WTC11 (cell line): ENCODE measurements around the gene HELZ. TPM values are rescaled to one million over a fixed set of nuclear protein-coding genes. Genes with fewer than 3 reads are reported as not detected.

Experiments
- ATAC-seq: fragments of 200-7000 bp; cut with Tn5 transposase; 2 replicates; pipeline ENCODE4 v1.10.0; 2021; ENCODE audit warnings: mild to moderate bottlenecking, moderate library complexity
- CTCF ChIA-PET: fragments of 300-600 bp; sonication (Branson Sonifier 250); formaldehyde crosslinking; loops from one replicate; lab custom pipeline; 2021; ENCODE audit warnings: antibody characterized with exemption; lab: Charles Lee
- POLR2A ChIA-PET: fragments of 350-600 bp; sonication (Branson Sonifier 250); formaldehyde crosslinking; loops from one replicate; lab custom pipeline; 2021; ENCODE audit warnings: antibody characterized with exemption; lab: Charles Lee
- DNase-seq: peaks from one replicate; pipeline ENCODE4 v3.0.0; 2021; ENCODE audit warnings: low spot score
- H3K27ac Mint-ChIP-seq: 2 replicates; pipeline ENCODE4 v1.8.0; 2021; ENCODE audit warnings: mixed read lengths
- H3K27me3 Mint-ChIP-seq: 2 replicates; pipeline ENCODE4 v1.8.0; 2021; ENCODE audit warnings: low read depth, mild to moderate bottlenecking, moderate library complexity, mixed read lengths
- H3K36me3 Mint-ChIP-seq: 2 replicates; pipeline ENCODE4 v1.8.0; 2021; ENCODE audit warnings: mixed read lengths
- H3K4me1 Mint-ChIP-seq: 2 replicates; pipeline ENCODE4 v1.8.0; 2022; ENCODE audit warnings: mixed read lengths
- H3K4me3 Mint-ChIP-seq: 2 replicates; pipeline ENCODE4 v1.8.0; 2021; ENCODE audit warnings: mild to moderate bottlenecking, moderate library complexity, mixed read lengths
- H3K9me3 Mint-ChIP-seq: 2 replicates; pipeline ENCODE4 v1.8.0; 2021; ENCODE audit warnings: mixed read lengths
- ATF1 ChIP-seq: sonication (generic); formaldehyde crosslinking; IDR thresholded peaks from 2 replicates; pipeline ENCODE4 v1.8.1; 2023; ENCODE audit warnings: mild to moderate bottlenecking, moderate library complexity, missing genetic modification reagents
- ATF2 ChIP-seq: sonication (generic); formaldehyde crosslinking; IDR thresholded peaks from 2 replicates; pipeline ENCODE4 v1.8.1; 2022; ENCODE audit warnings: low read depth, missing genetic modification reagents, borderline replicate concordance
- FOXP1 ChIP-seq: sonication (generic); formaldehyde crosslinking; IDR thresholded peaks from 2 replicates; pipeline ENCODE4 v1.8.0; 2022; ENCODE audit warnings: missing genetic modification reagents, mild to moderate bottlenecking, moderate library complexity, borderline replicate concordance
- HMGA2 ChIP-seq: fragments of 250-450 bp; sonication (Bioruptor Pico); IDR thresholded peaks from 2 replicates; pipeline ENCODE4 v1.4.0; 2021; ENCODE audit warnings: mild to moderate bottlenecking, moderate library complexity
- JAZF1 ChIP-seq: fragments of 250-450 bp; sonication (Bioruptor Pico); IDR thresholded peaks from 2 replicates; pipeline ENCODE4 v1.9.0; 2021; ENCODE audit warnings: moderate library complexity, mild to moderate bottlenecking, inconsistent platforms
- NR2C2 ChIP-seq: sonication (generic); formaldehyde crosslinking; IDR thresholded peaks from 2 replicates; pipeline ENCODE4 v1.8.0; 2022; ENCODE audit warnings: mild to moderate bottlenecking, missing genetic modification reagents
- PRDM15 ChIP-seq: sonication (generic); formaldehyde crosslinking; IDR thresholded peaks from 2 replicates; pipeline ENCODE4 v1.8.0; 2022; ENCODE audit warnings: missing genetic modification reagents
- TCF7 ChIP-seq: sonication (generic); formaldehyde crosslinking; IDR thresholded peaks from 2 replicates; pipeline ENCODE4 v1.8.0; 2022; ENCODE audit warnings: mild to moderate bottlenecking, low read depth, missing genetic modification reagents, moderate library complexity
- TEAD4 ChIP-seq: sonication (generic); formaldehyde crosslinking; IDR thresholded peaks from 2 replicates; pipeline ENCODE4 v1.8.0; 2022; ENCODE audit warnings: mild to moderate bottlenecking, missing genetic modification reagents
- TP53 ChIP-seq: sonication (generic); formaldehyde crosslinking; IDR thresholded peaks from 2 replicates; pipeline ENCODE4 v1.8.1; 2023; ENCODE audit warnings: mild to moderate bottlenecking, missing genetic modification reagents
- ZNF425 ChIP-seq: fragments of 250-450 bp; sonication (Bioruptor Pico); conservative IDR thresholded peaks from 2 replicates; pipeline ENCODE4 v1.9.0; 2021; ENCODE audit warnings: mild to moderate bottlenecking
- total RNA-seq: library from RNA; stranded (reverse); gene quantifications from 3 replicates; pipeline ENCODE4 v1.2.3, GENCODE V29; 2021
- TF ChIP-seq, protein P1 (sequence below): sonication (generic); formaldehyde crosslinking; IDR thresholded peaks from 2 replicates; pipeline ENCODE4 v1.8.1; 2023; ENCODE audit warnings: mild to moderate bottlenecking, missing genetic modification reagents, moderate library complexity

Gene HELZ
- total RNA-seq, 1 experiment from 2014 or later, result 49.1 TPM

DNA sequence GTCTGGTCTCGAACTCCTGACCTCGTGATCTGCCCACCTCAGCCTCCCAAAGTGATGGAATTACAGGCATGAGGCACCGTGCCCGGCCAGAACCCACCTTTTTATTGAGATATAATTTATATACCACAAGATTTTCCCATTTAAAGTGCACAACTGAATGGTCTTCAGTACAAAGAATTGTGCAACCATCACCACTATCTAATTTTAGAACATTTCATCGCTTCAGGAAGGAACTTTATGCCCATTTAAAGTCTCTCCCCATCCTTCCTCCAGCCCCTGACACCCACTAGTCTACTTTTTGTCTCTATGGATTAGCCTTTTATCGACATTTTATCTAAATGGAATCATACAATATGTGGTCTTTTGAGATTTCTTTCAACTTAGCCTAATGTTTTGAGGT, 25.4 kb upstream of the HELZ start (continued):
- TF ChIP-seq PRDM15 (CRISPR knock-in tag), result no peak
- TF ChIP-seq, all 79 proteins: peak for 0

DNA sequence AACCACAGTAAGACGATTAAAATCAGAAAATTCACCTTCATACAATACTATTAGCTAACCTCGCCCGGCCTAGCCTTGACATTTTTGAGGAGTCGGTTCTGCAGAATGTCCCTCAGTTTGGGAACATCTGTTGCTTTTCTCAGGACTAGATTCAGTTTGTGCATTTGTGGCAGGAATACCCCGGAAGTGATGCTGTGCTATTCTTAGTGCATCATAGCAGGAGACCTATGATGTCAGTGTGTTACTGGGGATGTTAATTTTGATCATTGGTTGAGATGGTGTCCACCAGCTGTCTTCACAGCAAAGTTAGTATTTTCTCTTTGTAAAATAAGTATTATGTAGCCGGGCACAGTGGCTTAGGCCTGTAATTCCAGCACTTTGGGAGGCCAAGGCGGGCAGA, 21.5 kb upstream of the HELZ start:
- Mint-ChIP-seq H3K9me3 (no peaks in the 10 kb centered on the region), H3K27ac (0 out of 2 replicates have a peak overlapping the region, but pooled peaks have one; percentile 17), H3K36me3 (no peaks in the 10 kb centered on the region), H3K4me1 (peaks cover 8% of the 10 kb centered on the region), H3K27me3 (no peaks in the 10 kb centered on the region), H3K4me3 (no peak overlapping the region)
- DNase-seq (no peak), ATAC-seq (no peak)
- CTCF ChIA-PET, result interaction anchor here (0.6 to 1.0 kb wide), 2 partner anchors 92 to 126 kb away, joined by 3 to 5 read pairs; no protein-coding TSS in a partner anchor
- POLR2A ChIA-PET, result interaction anchor here (0.6 kb wide), 1 partner anchor 31 kb away, joined by 7 read pairs; no protein-coding TSS in a partner anchor
- TF ChIP-seq, protein P1, sequence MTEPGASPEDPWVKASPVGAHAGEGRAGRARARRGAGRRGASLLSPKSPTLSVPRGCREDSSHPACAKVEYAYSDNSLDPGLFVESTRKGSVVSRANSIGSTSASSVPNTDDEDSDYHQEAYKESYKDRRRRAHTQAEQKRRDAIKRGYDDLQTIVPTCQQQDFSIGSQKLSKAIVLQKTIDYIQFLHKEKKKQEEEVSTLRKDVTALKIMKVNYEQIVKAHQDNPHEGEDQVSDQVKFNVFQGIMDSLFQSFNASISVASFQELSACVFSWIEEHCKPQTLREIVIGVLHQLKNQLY (CRISPR knock-in tag), result no peak
- no peak for TF ChIP-seq TCF7 (CRISPR knock-in tag)
- no peak for TF ChIP-seq JAZF1
- TF ChIP-seq HMGA2 (CRISPR knock-in tag), result no peak
- TF ChIP-seq ATF1 (CRISPR knock-in tag), result no peak
- TF ChIP-seq TEAD4 (CRISPR knock-in tag), result no peak
- TF ChIP-seq ZNF425 (CRISPR knock-in tag), result no peak
- no peak for TF ChIP-seq FOXP1 (CRISPR knock-in tag)
- TF ChIP-seq TP53 (CRISPR knock-in tag), result no peak

GRCh38 chr17:67265436-67266019, 20.5 kb upstream of the HELZ start:
- H3K27me3 Mint-ChIP-seq, result no peaks in the 10 kb centered on the region
- ChIA-PET CTCF (interaction anchor here (1.0 kb wide), 1 partner anchor 125 kb away, joined by 3 read pairs; no protein-coding TSS in a partner anchor), POLR2A (no interaction called here)
- TF ChIP-seq NR2C2 (no peak), ATF2 (no peak), TEAD4 (CRISPR knock-in tag) (no peak)
- ATAC-seq (no peak), DNase-seq (no peak)
- H3K27ac Mint-ChIP-seq, result no peak overlapping the region
- no peaks in the 10 kb centered on the region for H3K36me3 Mint-ChIP-seq
- H3K9me3 Mint-ChIP-seq, result no peaks in the 10 kb centered on the region
- H3K4me3 Mint-ChIP-seq, result no peak overlapping the region
- H3K4me1 Mint-ChIP-seq, result peaks cover 8% of the 10 kb centered on the region
